A673 (cell line): ENCODE results near the gene MAML3. TPM values are rescaled to one million over a fixed set of nuclear protein-coding genes. Genes with fewer than 3 reads are reported as not detected.

Experiments used
- BruUV-seq: library from RNA; stranded (reverse); fragments of 400-500 nt; replicated peaks from 2 replicates; lab custom pipeline; 2021; lab: Mats Ljungman, UMichigan
- CTCF ChIA-PET: fragments of 300-600 bp; sonication (Branson Sonifier 250); formaldehyde crosslinking; loops from one replicate; lab custom pipeline; 2022; ENCODE audit warnings: antibody characterized with exemption; lab: Charles Lee
- POLR2A ChIA-PET: fragments of 300-600 bp; sonication (Branson Sonifier 250); formaldehyde crosslinking; loops from one replicate; lab custom pipeline; 2022; ENCODE audit warnings: antibody characterized with exemption; ENCODE audit not compliant: low non-redundant PET; lab: Charles Lee
- DNase-seq: peaks from one replicate; pipeline ENCODE4 v3.0.0-alpha.2; 2015; ENCODE audit warnings: low spot score
- H3K27ac ChIP-seq: fragments of 200-600 bp; sonication (generic); 2 replicates; pipeline ENCODE4 v1.5.1; 2016; ENCODE audit warnings: mixed run types, low read depth, mild to moderate bottlenecking, mixed read lengths, antibody characterized with exemption, low read length; ENCODE audit not compliant: poor library complexity, severe bottlenecking
- H3K27me3 ChIP-seq: fragments of 200-600 bp; sonication (generic); replicated peaks from 2 replicates; pipeline ENCODE4 v1.6.1; 2017; ENCODE audit warnings: mixed run types, low read depth, mild to moderate bottlenecking, mixed read lengths, antibody characterized with exemption, low read length; ENCODE audit not compliant: insufficient read depth, poor library complexity
- H3K36me3 ChIP-seq: fragments of 200-600 bp; sonication (generic); 2 replicates; pipeline ENCODE4 v1.6.1; 2016; ENCODE audit warnings: mixed run types, mild to moderate bottlenecking, mixed read lengths, antibody characterized with exemption, low read length; ENCODE audit not compliant: insufficient read depth, poor library complexity, severe bottlenecking
- H3K4me1 ChIP-seq: fragments of 200-600 bp; sonication (generic); 2 replicates; pipeline ENCODE4 v1.6.1; 2017; ENCODE audit warnings: mixed run types, mild to moderate bottlenecking, mixed read lengths, antibody characterized with exemption, low read length; ENCODE audit not compliant: insufficient read depth, poor library complexity, severe bottlenecking
- H3K4me3 ChIP-seq: fragments of 200-600 bp; sonication (generic); 2 replicates; pipeline ENCODE4 v1.5.1; 2016; ENCODE audit warnings: low read depth, mixed run types, mild to moderate bottlenecking, mixed read lengths, low read length; ENCODE audit not compliant: poor library complexity, severe bottlenecking
- H3K9me3 ChIP-seq: fragments of 200-600 bp; sonication (generic); 2 replicates; pipeline ENCODE4 v1.6.1; 2016; ENCODE audit warnings: mixed run types, low read depth, mild to moderate bottlenecking, mixed read lengths, antibody characterized with exemption, low read length; ENCODE audit not compliant: poor library complexity, severe bottlenecking
- CTCF ChIP-seq: fragments of 300-800, 200-600 bp; sonication (generic); conservative IDR thresholded peaks from 2 replicates; pipeline ENCODE4 v1.5.1; 2017; ENCODE audit warnings: low read depth, mild to moderate bottlenecking, antibody characterized with exemption, low read length, moderate library complexity, mixed read lengths
- EZH2 ChIP-seq: fragments of 200-600 bp; sonication (generic); IDR thresholded peaks from 2 replicates; pipeline ENCODE4 v1.6.1; 2017; ENCODE audit warnings: borderline replicate concordance, low read depth, mild to moderate bottlenecking, mixed read lengths, antibody characterized with exemption, low read length; ENCODE audit not compliant: poor library complexity, severe bottlenecking
- intact Hi-C: fragments of 100-400 bp; cut with micrococcal nuclease; formaldehyde crosslinking; loops from one replicate; pipeline ENCODE4 v1.10.0; 2022; ENCODE audit not compliant: unreplicated experiment
- total RNA-seq: library from RNA; stranded (reverse); gene quantifications from 2 replicates; pipeline ENCODE4 v1.2.3, GENCODE V29; 2021

MAML3 gene
- total RNA-seq, 1 experiment from 2014 or later, result 3.7 TPM

- DNase-seq, result no peak
- Histone ChIP-seq H3K27me3 (no peaks in the 10 kb centered on the region), H3K4me1 (no peaks in the 10 kb centered on the region), H3K36me3 (no peaks in the 10 kb centered on the region), H3K4me3 (no peak overlapping the region), H3K27ac (no peak overlapping the region), H3K9me3 (no peaks in the 10 kb centered on the region)
- intact Hi-C loops, result no loop called here
- ChIA-PET POLR2A (no interaction called here), CTCF (no interaction called here)
- TF ChIP-seq EZH2, result no peak
- TF ChIP-seq CTCF, result no peak
- no TSS peak for BruUV-seq
These were observed 94.8 kb downstream of the MAML3 start for GRCh38 chr4:140059159-140059558.

GRCh38 chr4:140057701-140058100 lies 96.3 kb downstream of the MAML3 start:
- Histone ChIP-seq H3K36me3 (no peaks in the 10 kb centered on the region), H3K27ac (no peak overlapping the region), H3K4me3 (no peak overlapping the region), H3K27me3 (no peaks in the 10 kb centered on the region), H3K4me1 (no peaks in the 10 kb centered on the region), H3K9me3 (no peaks in the 10 kb centered on the region)
- intact Hi-C loops, result no loop called here
- CTCF ChIA-PET, result no interaction called here
- BruUV-seq, result no TSS peak
- no peak for TF ChIP-seq EZH2
- no peak for TF ChIP-seq CTCF
- POLR2A ChIA-PET, result no interaction called here
- DNase-seq, result no peak

GRCh38 chr4:140056015-140056414 lies 98.0 kb downstream of the MAML3 start:
- no peaks in the 10 kb centered on the region for H3K36me3 ChIP-seq
- H3K4me1 ChIP-seq, result no peaks in the 10 kb centered on the region
- POLR2A ChIA-PET, result no interaction called here
- intact Hi-C loops, result no loop called here
- H3K27me3 ChIP-seq, result no peaks in the 10 kb centered on the region
- no peak for DNase-seq
- H3K27ac ChIP-seq, result no peak overlapping the region
- H3K4me3 ChIP-seq, result no peak overlapping the region
- no TSS peak for BruUV-seq
- CTCF ChIA-PET, result no interaction called here
- TF ChIP-seq EZH2 (no peak), CTCF (no peak)
- no peaks in the 10 kb centered on the region for H3K9me3 ChIP-seq
